ENCODE measurements around the gene NCOA1.
"Not testable (repeated sequence)": the region's sequence is repeated elsewhere in the genome, so short reads cannot be mapped to it uniquely, and the experiment has no call there.

NCOA1 gene

GRCh38 chr2:24672589-24672988, 181.5 kb downstream of the NCOA1 start:
- TF ChIP-seq, protein P1, sequence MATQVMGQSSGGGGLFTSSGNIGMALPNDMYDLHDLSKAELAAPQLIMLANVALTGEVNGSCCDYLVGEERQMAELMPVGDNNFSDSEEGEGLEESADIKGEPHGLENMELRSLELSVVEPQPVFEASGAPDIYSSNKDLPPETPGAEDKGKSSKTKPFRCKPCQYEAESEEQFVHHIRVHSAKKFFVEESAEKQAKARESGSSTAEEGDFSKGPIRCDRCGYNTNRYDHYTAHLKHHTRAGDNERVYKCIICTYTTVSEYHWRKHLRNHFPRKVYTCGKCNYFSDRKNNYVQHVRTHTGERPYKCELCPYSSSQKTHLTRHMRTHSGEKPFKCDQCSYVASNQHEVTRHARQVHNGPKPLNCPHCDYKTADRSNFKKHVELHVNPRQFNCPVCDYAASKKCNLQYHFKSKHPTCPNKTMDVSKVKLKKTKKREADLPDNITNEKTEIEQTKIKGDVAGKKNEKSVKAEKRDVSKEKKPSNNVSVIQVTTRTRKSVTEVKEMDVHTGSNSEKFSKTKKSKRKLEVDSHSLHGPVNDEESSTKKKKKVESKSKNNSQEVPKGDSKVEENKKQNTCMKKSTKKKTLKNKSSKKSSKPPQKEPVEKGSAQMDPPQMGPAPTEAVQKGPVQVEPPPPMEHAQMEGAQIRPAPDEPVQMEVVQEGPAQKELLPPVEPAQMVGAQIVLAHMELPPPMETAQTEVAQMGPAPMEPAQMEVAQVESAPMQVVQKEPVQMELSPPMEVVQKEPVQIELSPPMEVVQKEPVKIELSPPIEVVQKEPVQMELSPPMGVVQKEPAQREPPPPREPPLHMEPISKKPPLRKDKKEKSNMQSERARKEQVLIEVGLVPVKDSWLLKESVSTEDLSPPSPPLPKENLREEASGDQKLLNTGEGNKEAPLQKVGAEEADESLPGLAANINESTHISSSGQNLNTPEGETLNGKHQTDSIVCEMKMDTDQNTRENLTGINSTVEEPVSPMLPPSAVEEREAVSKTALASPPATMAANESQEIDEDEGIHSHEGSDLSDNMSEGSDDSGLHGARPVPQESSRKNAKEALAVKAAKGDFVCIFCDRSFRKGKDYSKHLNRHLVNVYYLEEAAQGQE (IDR thresholded peaks at IDR 0.05; ENCODE audit: insufficient replicate concordance, low read depth), result no peak
- no peak for TF ChIP-seq SPI1 (IDR thresholded peaks at IDR 0.05; ENCODE audit: borderline replicate concordance, low read depth)
- TF ChIP-seq, protein P2, sequence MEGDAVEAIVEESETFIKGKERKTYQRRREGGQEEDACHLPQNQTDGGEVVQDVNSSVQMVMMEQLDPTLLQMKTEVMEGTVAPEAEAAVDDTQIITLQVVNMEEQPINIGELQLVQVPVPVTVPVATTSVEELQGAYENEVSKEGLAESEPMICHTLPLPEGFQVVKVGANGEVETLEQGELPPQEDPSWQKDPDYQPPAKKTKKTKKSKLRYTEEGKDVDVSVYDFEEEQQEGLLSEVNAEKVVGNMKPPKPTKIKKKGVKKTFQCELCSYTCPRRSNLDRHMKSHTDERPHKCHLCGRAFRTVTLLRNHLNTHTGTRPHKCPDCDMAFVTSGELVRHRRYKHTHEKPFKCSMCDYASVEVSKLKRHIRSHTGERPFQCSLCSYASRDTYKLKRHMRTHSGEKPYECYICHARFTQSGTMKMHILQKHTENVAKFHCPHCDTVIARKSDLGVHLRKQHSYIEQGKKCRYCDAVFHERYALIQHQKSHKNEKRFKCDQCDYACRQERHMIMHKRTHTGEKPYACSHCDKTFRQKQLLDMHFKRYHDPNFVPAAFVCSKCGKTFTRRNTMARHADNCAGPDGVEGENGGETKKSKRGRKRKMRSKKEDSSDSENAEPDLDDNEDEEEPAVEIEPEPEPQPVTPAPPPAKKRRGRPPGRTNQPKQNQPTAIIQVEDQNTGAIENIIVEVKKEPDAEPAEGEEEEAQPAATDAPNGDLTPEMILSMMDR (IDR thresholded peaks at IDR 0.05; ENCODE audit: insufficient read depth, low read length), result no peak
- no peak for TF ChIP-seq POLR2AphosphoS5 (IDR thresholded peaks at IDR 0.05; ENCODE audit: low read depth)
- TF ChIP-seq GABPA (IDR thresholded peaks at IDR 0.05; ENCODE audit: low read depth), result no peak
- Histone ChIP-seq H3K27me3 (ENCODE audit: insufficient read depth, poor library complexity, severe bottlenecking) (no peaks in the 10 kb centered on the region), H3K4me3 (replicated peaks; ENCODE audit: insufficient read depth, low read length) (no peak overlapping the region), H3K27ac (replicated peaks) (no peak overlapping the region)
- DNase-seq (ENCODE audit: low read depth in 1 of 2, low spot score in 1 of 2), result no peak

- DNase-seq (ENCODE audit: low read depth in 1 of 2, low spot score in 1 of 2), result no peak
- Histone ChIP-seq H3K27me3 (ENCODE audit: insufficient read depth, poor library complexity, severe bottlenecking) (no peaks in the 10 kb centered on the region), H3K4me3 (replicated peaks; ENCODE audit: insufficient read depth, low read length) (no peak overlapping the region), H3K27ac (replicated peaks) (no peak overlapping the region)
- TF ChIP-seq, protein P1 (IDR thresholded peaks at IDR 0.05; ENCODE audit: insufficient replicate concordance, low read depth), result no peak
- TF ChIP-seq SPI1 (IDR thresholded peaks at IDR 0.05; ENCODE audit: borderline replicate concordance, low read depth), result no peak
- TF ChIP-seq, protein P2 (IDR thresholded peaks at IDR 0.05; ENCODE audit: insufficient read depth, low read length), result no peak
Measured at GRCh38 chr2:24675338-24675737, 184.3 kb downstream of the NCOA1 start.

- Histone ChIP-seq H3K27me3 (ENCODE audit: insufficient read depth, poor library complexity, severe bottlenecking) (no peaks in the 10 kb centered on the region), H3K4me3 (replicated peaks; ENCODE audit: insufficient read depth, low read length) (no peak overlapping the region), H3K27ac (replicated peaks) (no peak overlapping the region)
- TF ChIP-seq SPI1 (IDR thresholded peaks at IDR 0.05; ENCODE audit: borderline replicate concordance, low read depth), result no peak
- TF ChIP-seq, protein P1 (IDR thresholded peaks at IDR 0.05; ENCODE audit: insufficient replicate concordance, low read depth), result no peak
- TF ChIP-seq, protein P2 (IDR thresholded peaks at IDR 0.05; ENCODE audit: insufficient read depth, low read length), result no peak
- TF ChIP-seq GABPA (IDR thresholded peaks at IDR 0.05; ENCODE audit: low read depth), result no peak
- no peak for TF ChIP-seq POLR2AphosphoS5 (IDR thresholded peaks at IDR 0.05; ENCODE audit: low read depth)
- no peak for DNase-seq (ENCODE audit: low read depth in 1 of 2, low spot score in 1 of 2)
Measured at GRCh38 chr2:24676493-24676892, 185.4 kb downstream of the NCOA1 start.

DNA sequence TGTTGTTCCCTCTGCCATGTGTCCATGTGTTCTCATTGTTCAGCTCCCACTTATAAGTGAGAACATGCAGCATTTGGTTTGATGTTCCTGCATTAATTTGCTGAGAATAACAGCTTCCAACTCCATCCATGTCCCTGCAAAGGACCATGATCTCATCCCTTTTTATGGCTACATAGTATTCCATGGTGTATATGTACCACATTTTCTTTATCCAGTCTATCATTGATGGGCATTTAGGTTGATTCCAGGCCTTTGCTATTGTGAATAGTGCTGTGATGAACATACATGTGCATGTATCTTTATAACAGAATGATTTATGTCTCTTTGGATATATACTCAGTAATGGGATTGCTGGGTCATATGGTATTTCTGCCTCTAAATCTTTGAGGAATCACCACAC, 187.0 kb downstream of the NCOA1 start:
- H3K27ac ChIP-seq (replicated peaks); DNase-seq (ENCODE audit: low read depth in 1 of 2, low spot score in 1 of 2); H3K27me3 ChIP-seq (ENCODE audit: insufficient read depth, poor library complexity, severe bottlenecking); H3K4me3 ChIP-seq (replicated peaks; ENCODE audit: insufficient read depth, low read length): not testable (repeated sequence)

Measured in HL-60 (cell line).